H1 (cell line): ENCODE data around the gene SHC1. TPM values are rescaled to one million over a fixed set of nuclear protein-coding genes. Genes with fewer than 3 reads are reported as not detected.

ENCODE experiments used
- CTCF ChIA-PET: fragments of 300-600 bp; sonication (Branson Sonifier 250); formaldehyde crosslinking; loops from one replicate; lab custom pipeline; 2021; ENCODE audit not compliant: partially characterized antibody; lab: Charles Lee
- POLR2A ChIA-PET: fragments of 300-600 bp; sonication (Branson Sonifier 250); formaldehyde crosslinking; loops from one replicate; lab custom pipeline; 2021; ENCODE audit warnings: inconsistent platforms; ENCODE audit not compliant: partially characterized antibody; lab: Charles Lee
- DNase-seq, 2 experiments: peaks; one replicate each; pipeline versions ENCODE4 v3.0.0 to v3.0.0-alpha.2; 2010 to 2022; ENCODE audit warnings: low spot score in 2 of 2, low read depth in 1 of 2, mixed read lengths in 1 of 2
- FAIRE-seq: peaks from 2 replicates; lab custom pipeline; 2011; peaks lifted over from hg19 to GRCh38; lab: Jason Lieb, UNC
- H2AFZ ChIP-seq: 2 replicates; pipeline ENCODE4 v1.8.1; 2012; ENCODE audit warnings: low read length, inconsistent platforms
- H2AK5ac ChIP-seq: 2 replicates; pipeline ENCODE4 v1.6.1; 2013; ENCODE audit warnings: low read depth, low read length
- H2BK120ac ChIP-seq: replicated peaks from 2 replicates; pipeline ENCODE3; 2013; ENCODE audit warnings: low read depth, low read length, inconsistent platforms
- H2BK12ac ChIP-seq: 2 replicates; pipeline ENCODE4 v1.6.1; 2013; ENCODE audit warnings: low read depth, low read length
- H2BK15ac ChIP-seq: 2 replicates; pipeline ENCODE4 v1.6.1; 2013; ENCODE audit warnings: low read length
- H2BK20ac ChIP-seq: 2 replicates; pipeline ENCODE4 v1.6.1; 2013; ENCODE audit warnings: low read length
- H2BK5ac ChIP-seq: 2 replicates; pipeline ENCODE4 v1.6.1; 2013; ENCODE audit warnings: low read depth, low read length
- H3K14ac ChIP-seq: 2 replicates; pipeline ENCODE4 v1.6.1; 2013; ENCODE audit warnings: inconsistent platforms; ENCODE audit not compliant: insufficient read length
- H3K18ac ChIP-seq: 2 replicates; pipeline ENCODE4 v1.6.1; 2013; ENCODE audit warnings: low read length; ENCODE audit errors: extremely low read depth
- H3K23ac ChIP-seq: 2 replicates; pipeline ENCODE4 v1.6.1; 2013; ENCODE audit warnings: inconsistent platforms; ENCODE audit not compliant: insufficient read length
- H3K23me2 ChIP-seq: 2 replicates; pipeline ENCODE4 v1.6.1; 2013; ENCODE audit warnings: low read depth, low read length
- H3K27ac ChIP-seq: 2 replicates; pipeline ENCODE4 v1.6.1; 2011; ENCODE audit warnings: low read depth, low read length, inconsistent platforms
- H3K27me3 ChIP-seq, 4 experiments: replicated peaks in 1 of 4; 1 replicate in 1 of 4; 2 replicates in 3 of 4; pipeline versions ENCODE4 v1.6.1 to v1.8.1; 2011 to 2013; ENCODE audit warnings: low read length in 3 of 4, mild to moderate bottlenecking in 3 of 4, inconsistent platforms in 2 of 4, mixed read lengths in 2 of 4, moderate library complexity in 1 of 4; ENCODE audit not compliant: control insufficient read depth in 3 of 4, insufficient read depth in 3 of 4; ENCODE audit errors: extremely low read depth in 1 of 4
- H3K36me3 ChIP-seq, 4 experiments: 2 replicates each; pipeline versions ENCODE4 v1.6.1 to v1.8.1; 2011 to 2013; ENCODE audit warnings: mild to moderate bottlenecking in 4 of 4, low read length in 3 of 4, moderate library complexity in 2 of 4, control low read depth in 1 of 4, inconsistent platforms in 1 of 4; ENCODE audit not compliant: insufficient read depth in 4 of 4, control insufficient read depth in 2 of 4
- H3K4ac ChIP-seq: replicated peaks from 2 replicates; pipeline ENCODE3; 2013; ENCODE audit warnings: low read length, low read depth, mixed read lengths, inconsistent platforms; ENCODE audit not compliant: insufficient read length
- H3K4me1 ChIP-seq, 4 experiments: replicated peaks in 1 of 4; 1 replicate in 1 of 4; 2 replicates in 3 of 4; pipeline versions ENCODE4 v1.6.1 to v1.8.1; 2011 to 2013; ENCODE audit warnings: low read length in 3 of 4, inconsistent platforms in 2 of 4, mixed read lengths in 1 of 4; ENCODE audit not compliant: insufficient read depth in 4 of 4, control insufficient read depth in 3 of 4
- H3K4me2 ChIP-seq, 2 experiments: 2 replicates each; pipeline versions ENCODE4 v1.6.1 to v1.8.1; 2011 to 2013; ENCODE audit warnings: low read depth in 2 of 2, low read length in 2 of 2, control low read depth in 1 of 2, inconsistent platforms in 1 of 2, mild to moderate bottlenecking in 1 of 2; ENCODE audit not compliant: insufficient read depth in 1 of 2
- H3K4me3 ChIP-seq, 4 experiments: fragments of 200-600, 300-600 bp in 1 of 4; sonication (generic), shearing (Covaris generic), sonication (Bioruptor Twin) in 1 of 4; 2 replicates each; pipeline versions ENCODE4 v1.5.1 to v1.8.1; 2011 to 2016; ENCODE audit warnings: low read length in 4 of 4, low read depth in 3 of 4, control low read depth in 2 of 4, inconsistent platforms in 2 of 4, mild to moderate bottlenecking in 2 of 4, mixed read lengths in 1 of 4, moderate library complexity in 1 of 4; ENCODE audit not compliant: insufficient read depth in 2 of 4; ENCODE audit errors: extremely low read depth in 1 of 4
- H3K56ac ChIP-seq: replicated peaks from 2 replicates; pipeline ENCODE3; 2013; ENCODE audit warnings: low read depth, mild to moderate bottlenecking, mixed read lengths, low read length, inconsistent platforms; ENCODE audit not compliant: insufficient read length
- H3K79me1 ChIP-seq: 2 replicates; pipeline ENCODE4 v1.6.1; 2013; ENCODE audit warnings: low read depth, low read length, control low read depth
- H3K79me2 ChIP-seq, 2 experiments: 2 replicates each; pipeline versions ENCODE4 v1.6.1 to v1.8.1; 2012 to 2013; ENCODE audit warnings: low read length in 2 of 2, mild to moderate bottlenecking in 2 of 2, inconsistent platforms in 1 of 2; ENCODE audit not compliant: insufficient read depth in 2 of 2, control insufficient read depth in 1 of 2
- H3K9ac ChIP-seq, 4 experiments: replicated peaks in 1 of 4; 1 replicate in 1 of 4; 2 replicates in 3 of 4; pipeline versions ENCODE4 v1.6.1 to v1.8.1; 2011 to 2013; ENCODE audit warnings: low read depth in 3 of 4, low read length in 3 of 4, control low read depth in 2 of 4, mild to moderate bottlenecking in 2 of 4, moderate library complexity in 2 of 4, inconsistent platforms in 1 of 4; ENCODE audit errors: extremely low read depth in 1 of 4
- H3K9me3 ChIP-seq, 2 experiments: 2 replicates each; pipeline versions ENCODE4 v1.6.1 to v1.8.1; 2012 to 2013; ENCODE audit warnings: mild to moderate bottlenecking in 2 of 2, moderate library complexity in 2 of 2, control low read depth in 1 of 2, inconsistent platforms in 1 of 2, low read depth in 1 of 2, low read length in 1 of 2, mixed read lengths in 1 of 2; ENCODE audit not compliant: insufficient read depth in 2 of 2
- H4K20me1 ChIP-seq, 2 experiments: replicated peaks in 1 of 2; 2 replicates each; pipeline versions ENCODE3 to v1.8.1; 2011 to 2013; ENCODE audit warnings: inconsistent platforms in 2 of 2, low read length in 2 of 2, mild to moderate bottlenecking in 1 of 2; ENCODE audit not compliant: insufficient read depth in 2 of 2, control insufficient read depth in 1 of 2
- H4K5ac ChIP-seq: 2 replicates; pipeline ENCODE4 v1.6.1; 2013; ENCODE audit warnings: low read length, low read depth, mixed read lengths, inconsistent platforms; ENCODE audit not compliant: insufficient read length
- H4K8ac ChIP-seq: 2 replicates; pipeline ENCODE4 v1.8.0; 2013; ENCODE audit warnings: mild to moderate bottlenecking, moderate library complexity, low read length, inconsistent platforms; ENCODE audit not compliant: insufficient read depth; ENCODE audit errors: extremely low read depth
- H4K91ac ChIP-seq: replicated peaks from 2 replicates; pipeline ENCODE3; 2013; ENCODE audit warnings: low read length, mixed read lengths, inconsistent platforms; ENCODE audit not compliant: insufficient read length
- BACH1 ChIP-seq: IDR thresholded peaks from 2 replicates; pipeline ENCODE4 v1.6.1; 2012; ENCODE audit warnings: low read length, improper control_type of control experiment
- CHD2 ChIP-seq: IDR thresholded peaks from 2 replicates; pipeline ENCODE4 v1.6.1; 2012; ENCODE audit warnings: low read length, improper control_type of control experiment
- FOSL1 ChIP-seq: IDR thresholded peaks from 2 replicates; pipeline ENCODE4 v1.6.1; 2011; ENCODE audit warnings: mild to moderate bottlenecking, low read depth, low read length, moderate library complexity; ENCODE audit not compliant: insufficient read depth
- GTF2F1 ChIP-seq: IDR thresholded peaks from 2 replicates; pipeline ENCODE4 v1.6.1; 2012; ENCODE audit warnings: low read depth, low read length, improper control_type of control experiment, borderline replicate concordance
- HDAC6 ChIP-seq: IDR thresholded peaks from one replicate; pipeline ENCODE4 v1.7.1; 2012; ENCODE audit warnings: low read depth, mild to moderate bottlenecking, inconsistent platforms, low read length, moderate library complexity
- KDM5A ChIP-seq: fragments of 200-600 bp; IDR thresholded peaks from 2 replicates; pipeline ENCODE4 v1.7.1; 2012; ENCODE audit warnings: mild to moderate bottlenecking, low read length, inconsistent platforms, mixed read lengths
- PHF8 ChIP-seq: fragments of 200-600 bp; sonication (generic); conservative IDR thresholded peaks from 2 replicates; pipeline ENCODE4 v1.7.1; 2012; ENCODE audit warnings: low read depth, mild to moderate bottlenecking, inconsistent platforms, low read length, moderate library complexity
- POU5F1 ChIP-seq: IDR thresholded peaks from 2 replicates; pipeline ENCODE4 v1.6.1; 2011; ENCODE audit warnings: low read depth, mild to moderate bottlenecking, low read length, moderate library complexity
- RFX5 ChIP-seq: IDR thresholded peaks from 2 replicates; pipeline ENCODE4 v1.6.1; 2011; ENCODE audit warnings: low read depth, low read length, improper control_type of control experiment, borderline replicate concordance
- TAF7 ChIP-seq: optimal IDR thresholded peaks from 2 replicates; pipeline ENCODE3; 2011; ENCODE audit warnings: low read depth, mild to moderate bottlenecking, inconsistent platforms, low read length, moderate library complexity, borderline replicate concordance
- ZNF274 ChIP-seq: IDR thresholded peaks from 2 replicates; pipeline ENCODE4 v1.7.0; 2012; ENCODE audit warnings: low read length, borderline replicate concordance; ENCODE audit errors: extremely low read depth
- WGBS, 2 experiments: shearing (Covaris generic) in 1 of 2; methylation state at CpG; one replicate each; pipeline versions ENCODE4 v1.1.6 to v1.1.7; 2013 to 2015; ENCODE audit warnings: low lambda C conversion rate in 2 of 2, mixed read lengths in 2 of 2, inconsistent platforms in 1 of 2, low coverage in 1 of 2, missing lambda C conversion rate in 1 of 2; ENCODE audit not compliant: insufficient replicate concordance in 2 of 2, insufficient coverage in 1 of 2, insufficient read length in 1 of 2; ENCODE audit errors: extremely low coverage in 1 of 2, missing lambda C conversion rate in 1 of 2; 5-methylcytosine and 5-hydroxymethylcytosine counted together
- polyA plus RNA-seq, 7 experiments: library from polyadenylated mRNA; depleted of rRNA in 3 of 7; stranded (reverse) in 5 of 7; unstranded in 2 of 7; fragments of >200 nt in 5 of 7; fragments of 200-250 nt in 2 of 7; gene quantifications; 1 replicate in 5 of 7; 2 replicates in 1 of 7; 4 replicates in 1 of 7; pipeline versions ENCODE4 v1.2.1 to v1.2.3, GENCODE V29; 2011 to 2013; ENCODE audit warnings: missing spikeins in 2 of 7, mixed read lengths in 2 of 7
- total RNA-seq: library from RNA; stranded (reverse); fragmentation: NEBNext Ultra II Directional; extraction: Animal tissue kit (Norgen Biotek cat#: 25700); gene quantifications from 2 replicates; pipeline ENCODE4 v1.2.1, GENCODE V29; 2021

SHC1 gene
- total and polyA plus RNA-seq, 2 of the 8 experiments (the other 6 are each of a cell fraction or from before 2014, with no cell fraction given) = 177 to 212 TPM

- Histone ChIP-seq H2BK5ac (no peak overlapping the region), H3K18ac (no peak overlapping the region), H3K79me2 (peaks cover 0 to 3% of the 10 kb centered on the region in 2 experiments; a peak in 2 of 4 replicates), H2AFZ (no peak overlapping the region), H3K79me1 (0 out of 2 replicates have a peak, but pooled peaks cover 6% of the 10 kb centered on the region), H4K20me1 (peaks cover 1 to 12% of the 10 kb centered on the region in 2 experiments), H4K91ac (no peak overlapping the region), H4K5ac (no peak overlapping the region), H3K23me2 (peaks cover 5% of the 10 kb centered on the region), H3K4me1 (peaks cover 0 to 28% (median 8%) of the 10 kb centered on the region in 4 experiments; a peak in 6 of 7 replicates), H4K8ac (no peak overlapping the region), H2BK120ac (no peak overlapping the region), H3K36me3 (peaks cover 2 to 4% (median 3%) of the 10 kb centered on the region in 4 experiments; a peak in 4 of 8 replicates), H3K23ac (no peak overlapping the region), H3K9ac (no peak overlapping the region), H3K4me2 (no peak overlapping the region), H3K4me3 (no peak overlapping the region), H2BK15ac (no peak overlapping the region), H2AK5ac (no peak overlapping the region), H3K4ac (no peak overlapping the region), H2BK20ac (no peak overlapping the region), H3K14ac (no peak overlapping the region), H3K27me3 (no peaks in the 10 kb centered on the region; a peak in 2 of 7 replicates), H3K9me3 (no peaks in the 10 kb centered on the region), H3K27ac (no peak overlapping the region), H2BK12ac (no peak overlapping the region), H3K56ac (no peak overlapping the region)
- FAIRE-seq (no peak), DNase-seq (no peak)
- WGBS, 2 experiments = 100% methylated on average over 2 of the region's 2 CpGs; no CpG with 5 or more reads in 1 of the 2 experiments
- POLR2A ChIA-PET = interaction anchor here (0.7 to 18.6 kb wide), 4 partner anchors 10 to 803 kb away, joined by 3 to 662 read pairs (median 8); partner anchors contain the start of genes CKS1B, FLAD1, LENEP and PMVK
- CTCF ChIA-PET = interaction anchor here (0.7 to 9.8 kb wide), 4 partner anchors 31 to 50 kb away, joined by 3 to 132 read pairs (median 4); partner anchors contain the start of gene LENEP
- no peak for TF ChIP-seq PHF8
- no peak for TF ChIP-seq GTF2F1
- TF ChIP-seq KDM5A = no peak
- TF ChIP-seq ZNF274 = no peak
- no peak for TF ChIP-seq HDAC6
- TF ChIP-seq CHD2 = no peak
- no peak for TF ChIP-seq BACH1
- no peak for TF ChIP-seq RFX5
- TF ChIP-seq POU5F1 = no peak
- no peak for TF ChIP-seq TAF7
- no peak for TF ChIP-seq FOSL1
Measured at GRCh38 chr1:154953611-154954038, 16.9 kb downstream of the SHC1 start.
